IMR-90 (cell line): ENCODE data around the gene ZNF677. TPM values are rescaled to one million over a fixed set of nuclear protein-coding genes. Genes with fewer than 3 reads are reported as not detected.

ENCODE experiments used
- ATAC-seq: fragments of 200-7000 bp; cut with Tn5 transposase; 2 replicates; pipeline ENCODE4 v1.9.1; 2020; ENCODE audit warnings: low read depth, mild to moderate bottlenecking, moderate library complexity
- BruUV-seq: library from RNA; stranded (reverse); fragments of 400-500 nt; replicated peaks from 2 replicates; lab custom pipeline; 2021; lab: Mats Ljungman, UMichigan
- CTCF ChIA-PET: fragments of 300-600 bp; formaldehyde crosslinking; extraction: SDS; loops from one replicate; lab custom pipeline; 2021; ENCODE audit warnings: antibody characterized with exemption; lab: Yijun Ruan, JAX
- POLR2A ChIA-PET: fragments of 300-600 bp; sonication (Branson Sonifier 250); formaldehyde crosslinking; loops from one replicate; lab custom pipeline; 2022; ENCODE audit warnings: antibody characterized with exemption; ENCODE audit not compliant: unreplicated experiment; lab: Charles Lee
- DNase-seq: peaks from one replicate; pipeline ENCODE4 v3.0.0; 2013
- H2AFZ ChIP-seq: replicated peaks from 2 replicates; pipeline ENCODE3; 2013; ENCODE audit warnings: low read length, mild to moderate bottlenecking; ENCODE audit not compliant: poor library complexity
- H2AK5ac ChIP-seq: 2 replicates; pipeline ENCODE4 v1.6.1; 2013; ENCODE audit warnings: low read depth, low read length, inconsistent platforms
- H2AK9ac ChIP-seq: replicated peaks from 2 replicates; pipeline ENCODE3; 2013; ENCODE audit warnings: mild to moderate bottlenecking, low read depth, low read length, moderate library complexity; ENCODE audit not compliant: poor library complexity
- H2BK120ac ChIP-seq: 2 replicates; pipeline ENCODE4 v1.6.1; 2013; ENCODE audit warnings: low read depth, low read length, inconsistent platforms
- H2BK15ac ChIP-seq: 3 replicates; pipeline ENCODE4 v1.6.1; 2013; ENCODE audit warnings: low read depth, low read length, inconsistent platforms
- H2BK20ac ChIP-seq: 2 replicates; pipeline ENCODE4 v1.6.1; 2013; ENCODE audit warnings: low read depth, mild to moderate bottlenecking, inconsistent platforms, low read length, moderate library complexity
- H2BK5ac ChIP-seq: 2 replicates; pipeline ENCODE4 v1.6.1; 2013; ENCODE audit warnings: mild to moderate bottlenecking, low read depth, low read length, inconsistent platforms; ENCODE audit not compliant: poor library complexity, severe bottlenecking
- H3K14ac ChIP-seq: replicated peaks from 2 replicates; pipeline ENCODE4 v1.6.1; 2013; ENCODE audit warnings: low read depth, low read length, inconsistent platforms
- H3K18ac ChIP-seq: 2 replicates; pipeline ENCODE4 v1.6.1; 2013; ENCODE audit warnings: low read depth, low read length, control low read depth
- H3K23ac ChIP-seq: 2 replicates; pipeline ENCODE4 v1.6.1; 2013; ENCODE audit warnings: low read depth, low read length, inconsistent platforms
- H3K27ac ChIP-seq: 2 replicates; pipeline ENCODE4 v1.5.1; 2013; ENCODE audit warnings: mild to moderate bottlenecking, control low read depth, low read length; ENCODE audit not compliant: insufficient read depth
- H3K27me3 ChIP-seq: 2 replicates; pipeline ENCODE4 v1.6.1; 2013; ENCODE audit warnings: low read length; ENCODE audit not compliant: control insufficient read depth, insufficient read depth
- H3K36me3 ChIP-seq: 2 replicates; pipeline ENCODE4 v1.6.1; 2013; ENCODE audit warnings: low read length, mixed read lengths; ENCODE audit not compliant: control insufficient read depth, insufficient read depth
- H3K4ac ChIP-seq: 2 replicates; pipeline ENCODE4 v1.6.1; 2013; ENCODE audit warnings: low read depth, low read length, inconsistent platforms
- H3K4me1 ChIP-seq: 2 replicates; pipeline ENCODE4 v1.6.1; 2013; ENCODE audit warnings: low read length, mixed read lengths; ENCODE audit not compliant: control insufficient read depth, insufficient read depth
- H3K4me2 ChIP-seq: 2 replicates; pipeline ENCODE4 v1.6.1; 2013; ENCODE audit warnings: low read depth, mild to moderate bottlenecking, control low read depth, low read length, moderate library complexity
- H3K4me3 ChIP-seq: 2 replicates; pipeline ENCODE4 v1.5.1; 2013; ENCODE audit warnings: low read depth, mild to moderate bottlenecking, control low read depth, low read length, moderate library complexity; ENCODE audit not compliant: insufficient read depth
- H3K56ac ChIP-seq: 2 replicates; pipeline ENCODE4 v1.6.1; 2013; ENCODE audit warnings: low read length, inconsistent platforms; ENCODE audit not compliant: insufficient read depth; ENCODE audit errors: extremely low read depth
- H3K79me1 ChIP-seq, 2 experiments: 2 replicates each; pipeline ENCODE4 v1.6.1; 2013; ENCODE audit warnings: low read length in 2 of 2, inconsistent platforms in 1 of 2, low read depth in 1 of 2
- H3K9ac ChIP-seq: 2 replicates; pipeline ENCODE4 v1.6.1; 2013; ENCODE audit warnings: low read depth, low read length, control low read depth
- H3K9me1 ChIP-seq: 2 replicates; pipeline ENCODE4 v1.6.1; 2013; ENCODE audit warnings: low read length, inconsistent platforms; ENCODE audit not compliant: insufficient read depth
- H3K9me3 ChIP-seq: 2 replicates; pipeline ENCODE4 v1.6.1; 2013; ENCODE audit warnings: low read length; ENCODE audit not compliant: control insufficient read depth, insufficient read depth
- H4K20me1 ChIP-seq: 2 replicates; pipeline ENCODE4 v1.6.1; 2013; ENCODE audit warnings: low read length, inconsistent platforms; ENCODE audit not compliant: insufficient read depth
- H4K5ac ChIP-seq: 2 replicates; pipeline ENCODE4 v1.6.1; 2013; ENCODE audit warnings: mild to moderate bottlenecking, low read depth, low read length, control low read depth
- H4K8ac ChIP-seq, 2 experiments: 2 replicates each; pipeline ENCODE4 v1.6.1; 2013; ENCODE audit warnings: low read depth in 2 of 2, low read length in 2 of 2, control low read depth in 1 of 2, inconsistent platforms in 1 of 2
- H4K91ac ChIP-seq: 2 replicates; pipeline ENCODE4 v1.6.1; 2013; ENCODE audit warnings: low read depth, low read length, inconsistent platforms; ENCODE audit not compliant: insufficient read depth
- BHLHE40 ChIP-seq: fragments of 150-350 bp; IDR thresholded peaks from 2 replicates; pipeline ENCODE4 v1.6.1; 2016; ENCODE audit warnings: mild to moderate bottlenecking, low read depth, low read length
- CEBPB ChIP-seq: IDR thresholded peaks from 2 replicates; pipeline ENCODE4 v1.6.1; 2012; ENCODE audit warnings: low read depth, low read length, improper control_type of control experiment
- CHD1 ChIP-seq: IDR thresholded peaks from 2 replicates; pipeline ENCODE4 v1.6.1; 2012; ENCODE audit warnings: low read depth, low read length, improper control_type of control experiment
- CTCF ChIP-seq: conservative IDR thresholded peaks from 2 replicates; pipeline ENCODE4 v1.5.1; 2012; ENCODE audit warnings: mild to moderate bottlenecking, low read depth, low read length, improper control_type of control experiment
- FOS ChIP-seq: fragments of 150-350 bp; IDR thresholded peaks from 2 replicates; pipeline ENCODE4 v1.6.1; 2016; ENCODE audit warnings: low read depth, low read length
- MAFK ChIP-seq: IDR thresholded peaks from 2 replicates; pipeline ENCODE4 v1.6.1; 2012; ENCODE audit warnings: low read depth, low read length, improper control_type of control experiment
- MAZ ChIP-seq: IDR thresholded peaks from 2 replicates; pipeline ENCODE4 v1.6.1; 2012; ENCODE audit warnings: low read depth, mild to moderate bottlenecking, low read length, improper control_type of control experiment, moderate library complexity, borderline replicate concordance
- MXI1 ChIP-seq: IDR thresholded peaks from 2 replicates; pipeline ENCODE4 v1.6.1; 2012; ENCODE audit warnings: low read depth, mild to moderate bottlenecking, low read length, moderate library complexity, borderline replicate concordance
- NFE2L2 ChIP-seq: fragments of 150-350 bp; IDR thresholded peaks from 2 replicates; pipeline ENCODE4 v1.6.1; 2016; ENCODE audit warnings: low read depth, mild to moderate bottlenecking, low read length
- POLR2A ChIP-seq: IDR thresholded peaks from 2 replicates; pipeline ENCODE4 v1.6.1; 2012; ENCODE audit warnings: mild to moderate bottlenecking, low read depth, low read length
- RAD21 ChIP-seq: IDR thresholded peaks from 2 replicates; pipeline ENCODE4 v1.6.1; 2012; ENCODE audit warnings: low read length, improper control_type of control experiment
- RCOR1 ChIP-seq: IDR thresholded peaks from 2 replicates; pipeline ENCODE4 v1.6.1; 2012; ENCODE audit warnings: mild to moderate bottlenecking, low read length, improper control_type of control experiment; ENCODE audit not compliant: insufficient replicate concordance
- RFX5 ChIP-seq: IDR thresholded peaks from 2 replicates; pipeline ENCODE4 v1.8.0; 2012; ENCODE audit warnings: low read depth, mild to moderate bottlenecking, low read length, moderate library complexity
- SMC3 ChIP-seq: fragments of 150-350 bp; IDR thresholded peaks from 2 replicates; pipeline ENCODE4 v1.6.1; 2016; ENCODE audit warnings: low read depth, mild to moderate bottlenecking, antibody characterized with exemption, low read length, moderate library complexity
- WGBS, 2 experiments: methylation state at CpG; one replicate each; pipeline versions ENCODE4 v1.1.5 to v1.1.7; 2013; ENCODE audit warnings: missing lambda C conversion rate in 2 of 2; ENCODE audit not compliant: insufficient read length in 1 of 2; ENCODE audit errors: extremely low coverage in 2 of 2; 5-methylcytosine and 5-hydroxymethylcytosine counted together
- dilution Hi-C: fragments of 300-500 bp; cut with HindIII; formaldehyde crosslinking; loops from one replicate; pipeline ENCODE4 v1.14.3; 2018; ENCODE audit warnings: low sequenced_read_pairs; ENCODE audit not compliant: unreplicated experiment
- in situ Hi-C: fragments of 300-500 bp; cut with MboI; formaldehyde crosslinking; loops from 3 replicates; pipeline ENCODE4 v1.14.3; 2019; ENCODE audit warnings: low sequenced_read_pairs, inconsistent platforms, mixed read lengths
- intact Hi-C: fragments of 100-400 bp; cut with micrococcal nuclease; formaldehyde crosslinking; loops from 2 replicates; pipeline ENCODE4 v1.10.0; 2022
- polyA plus RNA-seq, 3 experiments: library from polyadenylated mRNA; depleted of rRNA; stranded (reverse); fragments of >200 nt; gene quantifications; 2 replicates each; pipeline ENCODE4 v1.2.3, GENCODE V29; 2012; ENCODE audit warnings: low replicate concordance in 1 of 3
- total RNA-seq: library from RNA; depleted of rRNA; stranded (reverse); fragments of >200 nt; gene quantifications from 2 replicates; pipeline ENCODE4 v1.2.3, GENCODE V29; 2012
- TF ChIP-seq, protein P1 (sequence below): fragments of 150-350 bp; IDR thresholded peaks from 2 replicates; pipeline ENCODE4 v1.6.1; 2016; ENCODE audit warnings: low read depth, mild to moderate bottlenecking, low read length, moderate library complexity, borderline replicate concordance
- TF ChIP-seq, protein P2 (sequence below): fragments of 150-350 bp; IDR thresholded peaks from 2 replicates; pipeline ENCODE4 v1.6.1; 2017; ENCODE audit warnings: mild to moderate bottlenecking, antibody characterized with exemption, low read length, low read depth

The ZNF677 gene
- total and polyA plus RNA-seq, 2 of the 4 experiments (the other 2 are of a cell fraction): 6.8 to 7.0 TPM

GRCh38 chr19:53272044-53272443 is 17.4 kb upstream of the ZNF677 start:
- TF ChIP-seq NFE2L2 (no peak), RFX5 (no peak), BHLHE40 (no peak), SMC3 (no peak), MAFK (no peak), RAD21 (no peak), MAZ (no peak), POLR2A (no peak), CTCF (no peak), RCOR1 (no peak), MXI1 (no peak), CEBPB (no peak), CHD1 (no peak), FOS (no peak)
- TF ChIP-seq, protein P1, sequence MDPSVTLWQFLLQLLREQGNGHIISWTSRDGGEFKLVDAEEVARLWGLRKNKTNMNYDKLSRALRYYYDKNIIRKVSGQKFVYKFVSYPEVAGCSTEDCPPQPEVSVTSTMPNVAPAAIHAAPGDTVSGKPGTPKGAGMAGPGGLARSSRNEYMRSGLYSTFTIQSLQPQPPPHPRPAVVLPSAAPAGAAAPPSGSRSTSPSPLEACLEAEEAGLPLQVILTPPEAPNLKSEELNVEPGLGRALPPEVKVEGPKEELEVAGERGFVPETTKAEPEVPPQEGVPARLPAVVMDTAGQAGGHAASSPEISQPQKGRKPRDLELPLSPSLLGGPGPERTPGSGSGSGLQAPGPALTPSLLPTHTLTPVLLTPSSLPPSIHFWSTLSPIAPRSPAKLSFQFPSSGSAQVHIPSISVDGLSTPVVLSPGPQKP: no peak
- TF ChIP-seq, protein P2, sequence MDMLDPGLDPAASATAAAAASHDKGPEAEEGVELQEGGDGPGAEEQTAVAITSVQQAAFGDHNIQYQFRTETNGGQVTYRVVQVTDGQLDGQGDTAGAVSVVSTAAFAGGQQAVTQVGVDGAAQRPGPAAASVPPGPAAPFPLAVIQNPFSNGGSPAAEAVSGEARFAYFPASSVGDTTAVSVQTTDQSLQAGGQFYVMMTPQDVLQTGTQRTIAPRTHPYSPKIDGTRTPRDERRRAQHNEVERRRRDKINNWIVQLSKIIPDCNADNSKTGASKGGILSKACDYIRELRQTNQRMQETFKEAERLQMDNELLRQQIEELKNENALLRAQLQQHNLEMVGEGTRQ: no peak
- Histone ChIP-seq H3K27me3 (no peaks in the 10 kb centered on the region), H3K9me1 (no peaks in the 10 kb centered on the region), H4K8ac (no peak overlapping the region), H3K14ac (no peak overlapping the region), H4K20me1 (no peaks in the 10 kb centered on the region), H3K27ac (no peak overlapping the region), H3K4ac (no peak overlapping the region), H3K4me2 (no peak overlapping the region), H3K56ac (no peak overlapping the region), H2BK120ac (no peak overlapping the region), H3K79me1 (no peaks in the 10 kb centered on the region), H3K9me3 (peaks cover 12% of the 10 kb centered on the region), H2AK9ac (no peak overlapping the region), H3K23ac (no peak overlapping the region), H3K4me1 (no peaks in the 10 kb centered on the region), H4K91ac (no peak overlapping the region), H3K9ac (no peak overlapping the region), H3K36me3 (no peaks in the 10 kb centered on the region), H3K4me3 (no peak overlapping the region), H2AK5ac (no peak overlapping the region), H2BK5ac (no peak overlapping the region), H3K18ac (no peak overlapping the region), H2BK15ac (no peak overlapping the region), H2BK20ac (no peak overlapping the region), H2AFZ (no peak overlapping the region), H4K5ac (no peak overlapping the region)
- BruUV-seq: no TSS peak
- intact Hi-C loops (no loop called here), dilution Hi-C loops (no loop called here), in situ Hi-C loops (no loop called here)
- DNase-seq: no peak
- no peak for ATAC-seq
- POLR2A ChIA-PET: no interaction called here
- CTCF ChIA-PET: no interaction called here
- 68% methylated on average over 5 of the region's 9 CpGs; no CpG with 5 or more reads in 1 of the 2 experiments for WGBS, 2 experiments
